GM19099 (cell line): ENCODE measurements around the gene A1BG.
A peak's percentile ranks its signal among the peaks of the same experiment; 100 is the strongest.

Experiments used
- POLR2A ChIP-seq: IDR thresholded peaks from 3 replicates; pipeline ENCODE4 v1.6.1; 2011; ENCODE audit warnings: low read depth; ENCODE audit not compliant: insufficient read length; ENCODE audit errors: extremely low read depth

A1BG gene, protein sequence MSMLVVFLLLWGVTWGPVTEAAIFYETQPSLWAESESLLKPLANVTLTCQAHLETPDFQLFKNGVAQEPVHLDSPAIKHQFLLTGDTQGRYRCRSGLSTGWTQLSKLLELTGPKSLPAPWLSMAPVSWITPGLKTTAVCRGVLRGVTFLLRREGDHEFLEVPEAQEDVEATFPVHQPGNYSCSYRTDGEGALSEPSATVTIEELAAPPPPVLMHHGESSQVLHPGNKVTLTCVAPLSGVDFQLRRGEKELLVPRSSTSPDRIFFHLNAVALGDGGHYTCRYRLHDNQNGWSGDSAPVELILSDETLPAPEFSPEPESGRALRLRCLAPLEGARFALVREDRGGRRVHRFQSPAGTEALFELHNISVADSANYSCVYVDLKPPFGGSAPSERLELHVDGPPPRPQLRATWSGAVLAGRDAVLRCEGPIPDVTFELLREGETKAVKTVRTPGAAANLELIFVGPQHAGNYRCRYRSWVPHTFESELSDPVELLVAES

DNA sequence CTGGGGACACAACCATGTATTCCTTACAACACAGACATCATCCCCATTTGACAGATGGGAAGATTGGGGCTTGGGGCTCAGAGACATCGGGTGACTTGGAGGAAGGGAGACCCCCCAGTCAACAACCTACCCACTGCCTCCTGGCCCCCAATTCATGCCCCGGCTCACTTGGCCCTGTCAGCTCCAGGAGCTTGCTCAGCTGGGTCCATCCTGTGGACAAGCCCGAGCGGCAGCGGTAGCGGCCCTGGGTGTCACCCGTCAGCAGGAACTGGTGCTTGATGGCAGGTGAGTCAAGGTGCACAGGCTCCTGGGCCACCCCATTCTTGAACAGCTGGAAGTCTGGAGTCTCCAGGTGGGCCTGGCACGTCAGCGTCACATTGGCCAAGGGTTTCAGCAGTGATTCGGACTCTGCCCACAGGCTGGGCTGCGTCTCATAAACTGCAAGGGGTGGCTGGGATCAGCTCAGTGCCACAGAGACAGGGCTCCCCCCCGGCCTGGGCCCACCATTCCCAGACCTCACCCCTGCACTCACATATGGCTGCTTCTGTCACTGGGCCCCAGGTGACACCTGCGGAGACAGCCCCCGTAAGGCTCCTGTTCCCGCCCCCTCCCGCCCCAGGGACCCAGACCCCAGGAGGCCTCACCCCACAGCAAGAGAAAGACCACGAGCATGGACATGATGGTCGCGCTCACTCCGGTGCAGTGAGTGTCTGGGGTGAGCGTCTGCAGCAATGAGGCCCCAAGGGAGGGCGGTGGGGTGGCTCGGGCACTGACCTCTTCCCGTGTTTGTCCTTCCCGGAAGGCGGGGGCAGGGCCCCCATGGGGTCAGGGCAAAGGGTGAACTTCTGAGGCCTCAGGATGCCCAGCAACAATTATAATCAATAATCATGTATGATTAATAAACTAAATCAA lies at the start of gene A1BG:
TSS of gene A1BG (minus strand) at position 733 of the 912 bp plus-strand sequence. CDS start at position 678, 55 bp downstream.
- TF ChIP-seq POLR2A, result no peak

DNA sequence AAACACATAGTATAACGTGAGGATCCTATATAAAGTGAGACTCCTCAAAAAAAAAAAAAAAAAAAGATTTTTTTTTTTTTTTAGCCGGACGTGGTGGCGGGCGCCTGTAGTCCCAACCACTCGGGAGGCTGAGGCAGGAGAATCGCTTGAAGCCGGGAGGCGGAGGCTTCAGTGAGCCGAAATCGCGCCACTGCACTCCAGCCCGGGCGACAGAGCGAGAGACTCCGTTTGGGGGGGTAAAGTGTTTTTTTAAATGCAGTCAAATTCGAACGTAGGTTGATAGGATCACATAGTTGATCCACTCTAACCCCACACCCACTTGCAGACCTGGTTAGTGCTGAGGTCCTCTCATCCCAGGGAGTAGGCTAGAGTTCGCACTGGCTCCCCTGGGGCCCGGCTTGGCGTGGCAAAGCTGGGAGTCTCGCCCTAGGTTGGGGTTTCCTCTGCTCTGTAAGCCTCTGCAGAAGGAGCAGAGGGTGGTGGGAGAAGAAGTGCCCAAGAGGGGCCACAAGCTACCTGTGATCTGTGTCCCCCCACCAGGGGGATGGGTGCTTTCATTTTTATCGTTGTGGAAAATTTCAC lies 48.6 kb upstream of the A1BG start:
- TF ChIP-seq POLR2A, result no peak

- TF ChIP-seq POLR2A, result peak; percentile 85
These were observed 47.9 kb upstream of the A1BG start for GRCh38 chr19:58400916-58401839.

- no peak for TF ChIP-seq POLR2A
These were observed 47.1 kb upstream of the A1BG start for GRCh38 chr19:58400316-58400915.

DNA sequence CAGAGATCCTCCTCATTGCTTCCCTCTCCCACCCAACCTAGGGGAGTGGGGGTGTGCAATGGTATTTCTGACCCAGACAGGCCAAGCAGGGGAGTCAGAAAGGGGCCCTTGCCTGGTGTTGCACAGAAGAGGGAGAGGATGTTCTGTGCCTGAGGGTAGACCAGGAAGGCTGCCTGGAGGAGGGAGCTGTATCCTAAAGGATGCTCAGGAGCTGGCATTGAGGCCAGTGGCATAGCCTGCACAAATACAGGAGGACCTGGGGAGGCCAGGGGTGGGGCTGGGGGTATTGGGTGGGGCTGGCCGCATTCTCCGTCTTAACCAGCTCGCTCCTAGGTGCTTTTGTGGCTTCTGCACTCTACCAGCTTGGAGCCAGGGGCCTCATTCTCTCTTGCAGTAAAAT lies 46.6 kb upstream of the A1BG start:
- no peak for TF ChIP-seq POLR2A

DNA sequence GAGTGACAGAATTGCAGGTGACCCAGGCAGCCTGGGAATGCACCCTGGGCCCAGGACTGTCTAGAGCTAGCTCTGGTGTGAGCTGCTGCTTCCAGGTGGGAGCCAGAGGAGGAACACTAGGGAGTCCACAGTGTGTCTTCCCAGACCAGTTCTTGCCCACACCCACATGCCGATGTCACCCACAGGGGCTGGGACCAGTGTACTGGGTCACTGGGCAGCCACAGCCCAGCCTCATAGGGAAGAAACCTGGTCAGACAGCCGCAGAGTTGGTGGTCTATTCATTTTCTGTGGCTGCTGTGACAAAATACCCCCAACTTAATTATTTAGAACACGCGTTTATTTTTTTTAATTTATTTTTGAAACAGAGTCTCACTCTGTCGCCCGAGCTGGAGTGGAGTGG lies 45.3 kb upstream of the A1BG start:
- no peak for TF ChIP-seq POLR2A

DNA sequence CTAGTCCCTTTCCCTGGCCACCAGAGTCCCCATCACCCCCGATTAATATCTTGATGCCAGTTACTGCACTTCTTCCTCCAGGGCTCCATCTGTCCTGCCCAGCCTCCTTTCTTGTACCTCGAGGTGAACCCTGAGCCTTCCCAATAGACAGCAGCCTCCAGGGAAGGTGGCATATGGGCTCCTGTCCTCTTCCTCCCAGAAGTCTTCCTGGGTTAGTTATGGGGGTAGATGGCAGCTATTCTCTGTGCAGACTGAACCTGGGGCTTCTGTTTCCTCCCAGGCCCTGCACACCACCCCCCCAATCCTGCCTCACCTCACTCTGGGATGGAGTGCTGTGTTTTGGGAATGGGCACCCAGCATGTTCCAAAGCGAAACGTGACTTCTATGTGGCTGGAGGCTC lies 44.8 kb upstream of the A1BG start:
- no peak for TF ChIP-seq POLR2A

GRCh38 chr19:58397533-58398037 lies 44.3 kb upstream of the A1BG start:
- no peak for TF ChIP-seq POLR2A

GRCh38 chr19:58396691-58397532 lies 43.6 kb upstream of the A1BG start:
- no peak for TF ChIP-seq POLR2A

- no peak for TF ChIP-seq POLR2A
These were observed 42.8 kb upstream of the A1BG start for GRCh38 chr19:58395979-58396627.

DNA sequence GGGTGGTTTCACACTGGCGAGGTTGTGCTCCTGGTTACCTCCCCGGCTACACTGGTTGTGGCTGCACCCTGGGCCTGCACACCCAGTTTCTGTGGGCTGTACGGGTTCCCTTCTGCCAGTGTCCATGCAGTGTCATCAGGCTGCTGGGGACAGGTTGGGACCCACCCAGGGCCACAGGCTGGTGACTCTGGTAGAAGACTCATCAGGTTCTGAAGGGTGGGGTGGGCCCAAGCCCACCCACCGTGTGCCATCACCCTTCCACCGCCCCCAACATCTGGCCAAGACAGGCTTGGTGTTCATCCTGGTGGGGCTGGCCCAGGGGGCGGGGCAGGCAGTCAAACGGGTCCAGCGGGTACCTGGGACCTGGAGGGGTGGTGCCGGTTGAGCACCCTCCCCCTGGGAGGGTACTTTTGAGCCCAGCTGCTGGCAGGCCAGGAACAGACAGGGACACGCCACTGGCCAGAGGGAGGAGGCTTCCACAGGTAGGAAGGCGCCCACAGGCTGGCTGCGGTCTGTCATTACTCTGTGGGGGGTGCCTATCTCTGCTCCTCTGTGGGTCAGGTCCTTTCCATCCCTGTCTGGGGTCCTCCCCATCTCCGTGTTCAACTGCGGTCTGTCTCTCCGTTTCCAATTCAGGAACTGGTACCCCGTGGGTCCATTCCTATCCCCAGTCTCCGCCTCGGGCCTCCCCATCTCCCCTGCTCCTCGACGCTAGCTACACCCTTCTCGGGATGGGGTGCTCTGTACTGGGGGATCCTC lies 42.1 kb upstream of the A1BG start, which contains the start of gene RNF225:
TSS of gene RNF225 (plus strand) at position 437 of the 759 bp plus-strand sequence. CDS start 434 bp downstream, outside the sequence.
- TF ChIP-seq POLR2A, result peak; percentile 25
